ENCODE results near the gene MACROD2. TPM values are rescaled to one million over a fixed set of nuclear protein-coding genes. Genes with fewer than 3 reads are reported as not detected.

Gene MACROD2
- total and polyA plus RNA-seq, 7 donors, result 0.20 to 4.8 (median 0.87) TPM

DNA sequence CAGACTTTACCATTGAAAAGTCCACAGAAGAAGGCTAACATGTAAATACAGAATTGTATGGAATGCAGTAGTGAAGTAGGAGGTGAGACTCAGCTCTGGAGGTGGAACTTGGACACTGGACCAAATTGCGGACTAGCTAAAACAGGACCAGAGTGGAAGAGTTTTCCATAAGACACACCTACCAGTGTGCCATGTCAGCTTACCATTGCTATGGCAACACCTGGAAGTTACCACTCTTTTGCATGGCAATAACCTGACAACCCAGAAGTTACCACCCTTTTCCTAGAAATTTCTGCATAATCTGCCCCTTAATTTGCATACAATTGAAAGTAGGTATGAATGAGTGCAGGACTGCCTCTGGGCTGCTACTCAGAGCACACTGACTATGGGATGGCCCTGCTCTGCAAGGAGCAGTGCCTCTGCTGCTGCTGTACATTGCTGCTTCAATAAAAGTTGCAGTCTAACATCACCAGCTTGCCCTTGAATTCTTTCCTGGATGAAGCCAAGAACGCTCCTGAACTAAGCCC, 911.7 kb downstream of the MACROD2 start:
- TF ChIP-seq, protein P1, sequence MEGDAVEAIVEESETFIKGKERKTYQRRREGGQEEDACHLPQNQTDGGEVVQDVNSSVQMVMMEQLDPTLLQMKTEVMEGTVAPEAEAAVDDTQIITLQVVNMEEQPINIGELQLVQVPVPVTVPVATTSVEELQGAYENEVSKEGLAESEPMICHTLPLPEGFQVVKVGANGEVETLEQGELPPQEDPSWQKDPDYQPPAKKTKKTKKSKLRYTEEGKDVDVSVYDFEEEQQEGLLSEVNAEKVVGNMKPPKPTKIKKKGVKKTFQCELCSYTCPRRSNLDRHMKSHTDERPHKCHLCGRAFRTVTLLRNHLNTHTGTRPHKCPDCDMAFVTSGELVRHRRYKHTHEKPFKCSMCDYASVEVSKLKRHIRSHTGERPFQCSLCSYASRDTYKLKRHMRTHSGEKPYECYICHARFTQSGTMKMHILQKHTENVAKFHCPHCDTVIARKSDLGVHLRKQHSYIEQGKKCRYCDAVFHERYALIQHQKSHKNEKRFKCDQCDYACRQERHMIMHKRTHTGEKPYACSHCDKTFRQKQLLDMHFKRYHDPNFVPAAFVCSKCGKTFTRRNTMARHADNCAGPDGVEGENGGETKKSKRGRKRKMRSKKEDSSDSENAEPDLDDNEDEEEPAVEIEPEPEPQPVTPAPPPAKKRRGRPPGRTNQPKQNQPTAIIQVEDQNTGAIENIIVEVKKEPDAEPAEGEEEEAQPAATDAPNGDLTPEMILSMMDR (IDR thresholded peaks at IDR 0.05), result no peak
- 74 to 79% (median 76%) methylated on average over 2 of the region's 2 CpGs for WGBS, 3 donors

DNA sequence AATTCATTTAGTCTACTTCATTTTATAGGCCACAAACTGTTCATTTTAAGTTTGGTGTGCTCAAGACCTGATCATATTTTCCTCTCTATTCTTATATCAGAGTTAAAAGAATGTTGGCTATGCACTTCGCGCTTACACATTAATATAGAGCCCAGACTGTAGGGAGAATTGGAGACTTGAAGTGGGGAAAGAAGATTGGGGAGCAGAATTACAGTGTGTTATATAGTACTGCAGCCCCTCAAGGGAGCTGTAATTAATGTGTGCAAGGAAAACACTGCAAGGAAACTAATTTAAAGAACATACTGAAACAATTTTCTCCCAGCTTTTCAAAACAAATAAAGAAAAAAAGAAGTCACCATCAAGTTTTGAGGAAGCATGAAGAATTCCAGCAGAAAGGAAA, 914.8 kb downstream of the MACROD2 start:
- H3K9me3 ChIP-seq, result no peaks in the 10 kb centered on the region
- intact Hi-C loops (cut with DNase I), result no loop called here
- no peak overlapping the region for H3K27ac ChIP-seq
- no peaks in the 10 kb centered on the region for H3K27me3 ChIP-seq (ENCODE audit: insufficient read depth in 3 of 3, low read length in 2 of 3)
- ATAC-seq (no peak), DNase-seq (no peak)
- no peaks in the 10 kb centered on the region for H3K36me3 ChIP-seq (ENCODE audit: insufficient read depth in 1 of 2, low read depth in 1 of 2)
- WGBS, 3 donors, result 70 to 75% (median 72%) methylated on average over 2 of the region's 2 CpGs
- TF ChIP-seq, protein P1 (IDR thresholded peaks at IDR 0.05), result no peak
- no peak overlapping the region for H3K4me3 ChIP-seq
- H3K4me1 ChIP-seq, result no peaks in the 10 kb centered on the region

More for the DNA sequence above, 911.7 kb downstream of the MACROD2 start:
- Histone ChIP-seq H3K36me3 (ENCODE audit: insufficient read depth in 1 of 2, low read depth in 1 of 2) (no peaks in the 10 kb centered on the region), H3K27ac (no peak overlapping the region), H3K9me3 (no peaks in the 10 kb centered on the region), H3K4me3 (no peak overlapping the region), H3K27me3 (ENCODE audit: insufficient read depth in 3 of 3, low read length in 2 of 3) (no peaks in the 10 kb centered on the region), H3K4me1 (no peaks in the 10 kb centered on the region)
- intact Hi-C loops (cut with DNase I), result no loop called here
- ATAC-seq (no peak), DNase-seq (no peak)

DNA sequence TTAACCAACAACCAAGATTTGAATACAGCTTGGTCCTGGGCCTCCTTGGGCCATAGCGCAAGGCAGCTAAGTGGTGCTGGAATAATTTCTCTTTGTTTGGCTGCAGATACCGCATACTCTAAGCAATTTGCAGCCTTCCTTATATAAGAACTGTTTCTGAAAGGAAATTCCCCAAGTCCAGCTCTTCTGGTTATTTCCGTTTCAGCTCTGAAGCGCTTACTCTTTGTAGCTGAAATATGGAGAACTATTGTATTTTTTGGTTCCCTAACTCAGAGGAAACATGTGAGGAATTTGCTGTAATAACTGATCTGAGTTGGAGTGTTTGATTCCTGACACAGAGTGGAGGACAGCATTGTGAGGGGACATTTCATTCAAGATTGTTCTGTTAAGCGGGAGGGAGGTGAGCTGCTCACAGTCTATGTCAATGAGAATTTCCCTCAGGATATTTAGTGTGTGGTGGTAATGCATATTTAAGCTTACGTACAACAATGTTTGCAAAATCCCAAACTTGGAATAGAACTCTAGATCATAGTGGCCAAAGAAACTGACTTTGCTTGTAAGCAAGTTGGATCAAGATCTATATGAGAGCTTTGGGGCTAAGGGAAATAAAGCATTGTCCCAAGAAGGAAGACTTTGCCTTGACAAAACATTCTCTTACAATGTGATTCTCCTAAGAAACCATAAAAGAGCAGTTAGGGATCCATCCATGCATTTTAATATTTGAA, 918.7 kb downstream of the MACROD2 start:
- H3K4me1 ChIP-seq, result peaks cover 4% of the 10 kb centered on the region
- H3K4me3 ChIP-seq, result no peak overlapping the region
- no peaks in the 10 kb centered on the region for H3K36me3 ChIP-seq (ENCODE audit: insufficient read depth in 1 of 2, low read depth in 1 of 2)
- H3K9me3 ChIP-seq, result no peaks in the 10 kb centered on the region
- H3K27ac ChIP-seq, result no peak overlapping the region
- H3K27me3 ChIP-seq (ENCODE audit: insufficient read depth in 3 of 3, low read length in 2 of 3), result no peaks in the 10 kb centered on the region
- ATAC-seq, result no peak
- TF ChIP-seq, protein P1 (IDR thresholded peaks at IDR 0.05), result no peak
- intact Hi-C loops (cut with DNase I), result no loop called here
- 77 to 85% (median 80%) methylated on average over 6 of the region's 6 CpGs for WGBS, 3 donors
- DNase-seq, result no peak

DNA sequence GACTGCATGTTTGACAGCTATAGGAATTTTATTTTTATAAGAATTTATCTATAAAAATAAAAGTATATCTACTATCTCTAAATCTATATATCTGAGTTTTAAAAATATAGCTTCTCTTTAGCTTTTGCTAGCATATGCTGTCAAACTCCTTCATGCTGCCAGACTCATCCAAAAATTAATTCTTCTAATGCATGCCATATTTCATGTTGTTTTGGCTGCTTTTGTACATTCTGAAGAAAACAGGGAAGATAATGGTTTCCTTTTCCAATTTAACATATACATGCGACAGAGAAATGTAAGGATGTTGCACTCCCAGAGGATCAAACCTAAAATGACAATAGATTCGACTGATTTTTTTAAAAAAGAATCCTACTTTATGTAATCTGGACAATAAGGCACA, 919.3 kb downstream of the MACROD2 start:
- H3K4me1 ChIP-seq, result peaks cover 5% of the 10 kb centered on the region
- WGBS, 3 donors, result 76 to 78% (median 76%) methylated on average over 2 of the region's 2 CpGs
- no peaks in the 10 kb centered on the region for H3K36me3 ChIP-seq (ENCODE audit: insufficient read depth in 1 of 2, low read depth in 1 of 2)
- H3K4me3 ChIP-seq, result no peak overlapping the region
- DNase-seq (no peak), ATAC-seq (no peak)
- H3K27ac ChIP-seq, result no peak overlapping the region
- TF ChIP-seq, protein P1 (IDR thresholded peaks at IDR 0.05), result no peak
- intact Hi-C loops (cut with DNase I), result no loop called here
- no peaks in the 10 kb centered on the region for H3K27me3 ChIP-seq (ENCODE audit: insufficient read depth in 3 of 3, low read length in 2 of 3)
- H3K9me3 ChIP-seq, result no peaks in the 10 kb centered on the region

Measured in psoas muscle (tissue), 8 donors.